ENCODE measurements around the gene STEAP3.

STEAP3 gene

GRCh38 chr2:119307419-119308140 lies 83.9 kb downstream of the STEAP3 start:
- H3K4me3 ChIP-seq (ENCODE audit: control insufficient read depth, low read depth, low read length) = no peak overlapping the region
- no peak for DNase-seq (ENCODE audit: low read depth)
- TF ChIP-seq CTCF (conservative IDR thresholded peaks at IDR 0.05; ENCODE audit: control insufficient read depth, insufficient read depth, low read depth, low read length) = no peak

- no peak overlapping the region for H3K4me3 ChIP-seq (ENCODE audit: control insufficient read depth, low read depth, low read length)
- no peak for TF ChIP-seq CTCF (conservative IDR thresholded peaks at IDR 0.05; ENCODE audit: control insufficient read depth, insufficient read depth, low read depth, low read length)
Observed at GRCh38 chr2:119308793-119309330, 85.2 kb downstream of the STEAP3 start.

GRCh38 chr2:119311371-119311770 lies 87.7 kb downstream of the STEAP3 start:
- no peak overlapping the region for H3K4me3 ChIP-seq (ENCODE audit: control insufficient read depth, low read depth, low read length)
- no peak for DNase-seq (ENCODE audit: low read depth)
- TF ChIP-seq CTCF (conservative IDR thresholded peaks at IDR 0.05; ENCODE audit: control insufficient read depth, insufficient read depth, low read depth, low read length) = no peak

More at GRCh38 chr2:119308793-119309330, 85.2 kb downstream of the STEAP3 start:
- no peak for DNase-seq (ENCODE audit: low read depth)

- H3K4me3 ChIP-seq (ENCODE audit: control insufficient read depth, low read depth, low read length) = no peak overlapping the region
- no peak for DNase-seq (ENCODE audit: low read depth)
- TF ChIP-seq CTCF (conservative IDR thresholded peaks at IDR 0.05; ENCODE audit: control insufficient read depth, insufficient read depth, low read depth, low read length) = no peak
Observed at GRCh38 chr2:119311831-119312230, 88.2 kb downstream of the STEAP3 start.
